Neural cell (in vitro differentiated cells): ENCODE results near the gene INSR. TPM values are rescaled to one million over a fixed set of nuclear protein-coding genes. Genes with fewer than 3 reads are reported as not detected.

Experiments used
- H2AFZ ChIP-seq: fragments of 200-600, 300-800 bp; sonication (generic), shearing (Covaris generic); 2 replicates; pipeline ENCODE4 v1.6.0; 2014; ENCODE audit warnings: low read depth, mild to moderate bottlenecking, antibody characterized with exemption, low read length, moderate library complexity
- H3F3A ChIP-seq: fragments of 200-600 bp; shearing (Covaris generic); 2 replicates; pipeline ENCODE4 v1.6.1; 2016; ENCODE audit warnings: mild to moderate bottlenecking, moderate library complexity, mixed read lengths, antibody characterized with exemption, low read length; ENCODE audit not compliant: insufficient read depth, poor library complexity, severe bottlenecking
- H3K27ac ChIP-seq: fragments of 200-600, 300-800 bp; sonication (generic), shearing (Covaris generic); 2 replicates; pipeline ENCODE4 v1.5.1; 2014; ENCODE audit warnings: mild to moderate bottlenecking, low read length, moderate library complexity
- H3K27me3 ChIP-seq: fragments of 300-800, 200-600 bp; sonication (generic), shearing (Covaris generic); 2 replicates; pipeline ENCODE4 v1.6.0; 2014; ENCODE audit warnings: mild to moderate bottlenecking, low read depth, low read length, moderate library complexity; ENCODE audit not compliant: insufficient read depth
- H3K36me3 ChIP-seq: fragments of 300-800, 200-600 bp; sonication (generic), shearing (Covaris generic); 2 replicates; pipeline ENCODE4 v1.5.1; 2014; ENCODE audit warnings: mild to moderate bottlenecking, antibody characterized with exemption, low read length, moderate library complexity; ENCODE audit not compliant: insufficient read depth
- H3K4me2 ChIP-seq: fragments of 300-800, 200-600 bp; sonication (generic), shearing (Covaris generic); 2 replicates; pipeline ENCODE4 v1.6.0; 2014; ENCODE audit warnings: mild to moderate bottlenecking, low read length
- H3K4me3 ChIP-seq: fragments of 300-800, 200-600 bp; sonication (generic), shearing (Covaris generic); 2 replicates; pipeline ENCODE4 v1.5.1; 2014; ENCODE audit warnings: mild to moderate bottlenecking, low read length, moderate library complexity
- H3K79me2 ChIP-seq: fragments of 200-600 bp; shearing (Covaris generic); replicated peaks from 2 replicates; pipeline ENCODE4 v1.6.0; 2014; ENCODE audit warnings: mild to moderate bottlenecking, low read length, moderate library complexity; ENCODE audit not compliant: insufficient read depth
- H3K9ac ChIP-seq: fragments of 300-800, 200-600 bp; sonication (generic), shearing (Covaris generic); 2 replicates; pipeline ENCODE4 v1.6.1; 2016; ENCODE audit warnings: mild to moderate bottlenecking, low read length, mixed read lengths
- H3K9me2 ChIP-seq: fragments of 200-600 bp; shearing (Covaris generic); 2 replicates; pipeline ENCODE4 v1.6.1; 2016; ENCODE audit warnings: mild to moderate bottlenecking, low read length, mixed read lengths; ENCODE audit not compliant: insufficient read depth
- H3K9me3 ChIP-seq: fragments of 200-600, 300-800 bp; sonication (generic), shearing (Covaris generic); 2 replicates; pipeline ENCODE4 v1.6.1; 2016; ENCODE audit warnings: mild to moderate bottlenecking, mixed run types, low read length, moderate library complexity, mixed read lengths
- H4K20me1 ChIP-seq: fragments of 200-600 bp; shearing (Covaris generic); 2 replicates; pipeline ENCODE4 v1.6.1; 2016; ENCODE audit warnings: mild to moderate bottlenecking, mixed run types; ENCODE audit not compliant: insufficient read depth
- EP300 ChIP-seq: fragments of 450-650 bp; conservative IDR thresholded peaks from 2 replicates; pipeline ENCODE4 v1.6.1; 2014; ENCODE audit warnings: antibody characterized with exemption, mild to moderate bottlenecking, moderate library complexity; ENCODE audit not compliant: poor library complexity, severe bottlenecking
- EZH2 ChIP-seq: fragments of 200-600, 300-800 bp; shearing (Covaris generic), sonication (generic); IDR thresholded peaks from 2 replicates; pipeline ENCODE4 v1.6.1; 2014; ENCODE audit warnings: antibody characterized with exemption, low read length, borderline replicate concordance, mild to moderate bottlenecking; ENCODE audit not compliant: insufficient read depth, poor library complexity, severe bottlenecking
- MXI1 ChIP-seq: fragments of 450-650 bp; conservative IDR thresholded peaks from 2 replicates; pipeline ENCODE4 v1.6.1; 2014; ENCODE audit warnings: antibody characterized with exemption, mild to moderate bottlenecking; ENCODE audit not compliant: poor library complexity, severe bottlenecking
- RAD21 ChIP-seq: fragments of 450-650 bp; conservative IDR thresholded peaks from 2 replicates; pipeline ENCODE4 v1.6.1; 2014; ENCODE audit warnings: antibody characterized with exemption, mild to moderate bottlenecking, moderate library complexity
- REST ChIP-seq: IDR thresholded peaks from 2 replicates; pipeline ENCODE4 v1.6.1; 2012; ENCODE audit warnings: borderline replicate concordance
- SMC3 ChIP-seq: fragments of 450-650 bp; conservative IDR thresholded peaks from 2 replicates; pipeline ENCODE4 v1.6.1; 2014; ENCODE audit warnings: antibody characterized with exemption, mild to moderate bottlenecking, moderate library complexity; ENCODE audit not compliant: poor library complexity
- TAF1 ChIP-seq: IDR thresholded peaks from 2 replicates; pipeline ENCODE4 v1.6.1; 2012; ENCODE audit warnings: low read depth
- polyA plus RNA-seq: library from polyadenylated mRNA; depleted of rRNA; stranded (reverse); fragments of >200 nt; gene quantifications from 2 replicates; pipeline ENCODE4 v1.2.3, GENCODE V29; 2014
- TF ChIP-seq, protein P1 (sequence below): fragments of 450-650 bp; IDR thresholded peaks from 2 replicates; pipeline ENCODE4 v1.5.1; 2014; ENCODE audit warnings: antibody characterized with exemption, mild to moderate bottlenecking, moderate library complexity; ENCODE audit not compliant: poor library complexity, severe bottlenecking

INSR gene
- polyA plus RNA-seq, 1 donor from 2014 or later, result 16.0 TPM

- H2AFZ ChIP-seq, result peak overlapping the region; percentile 33
- H3K9ac ChIP-seq, result peak overlapping the region; percentile 23
- H3K27ac ChIP-seq, result no peak overlapping the region
These were observed 47.0 kb upstream of the INSR start for GRCh38 chr19:7340959-7341837.

More at GRCh38 chr19:7340959-7341837, 47.0 kb upstream of the INSR start:
- Histone ChIP-seq H3K9me3 (no peaks in the 10 kb centered on the region), H3F3A (no peaks in the 10 kb centered on the region), H3K4me3 (no peak overlapping the region), H3K4me2 (no peak overlapping the region), H3K27me3 (no peaks in the 10 kb centered on the region), H4K20me1 (no peaks in the 10 kb centered on the region), H3K79me2 (no peaks in the 10 kb centered on the region), H3K9me2 (no peaks in the 10 kb centered on the region), H3K36me3 (no peaks in the 10 kb centered on the region)
- TF ChIP-seq SMC3 (peak; percentile 95), RAD21 (peak; percentile 95), MXI1 (peak; percentile 28), TAF1 (no peak), REST (no peak), EZH2 (no peak), EP300 (no peak)
- TF ChIP-seq, protein P1, sequence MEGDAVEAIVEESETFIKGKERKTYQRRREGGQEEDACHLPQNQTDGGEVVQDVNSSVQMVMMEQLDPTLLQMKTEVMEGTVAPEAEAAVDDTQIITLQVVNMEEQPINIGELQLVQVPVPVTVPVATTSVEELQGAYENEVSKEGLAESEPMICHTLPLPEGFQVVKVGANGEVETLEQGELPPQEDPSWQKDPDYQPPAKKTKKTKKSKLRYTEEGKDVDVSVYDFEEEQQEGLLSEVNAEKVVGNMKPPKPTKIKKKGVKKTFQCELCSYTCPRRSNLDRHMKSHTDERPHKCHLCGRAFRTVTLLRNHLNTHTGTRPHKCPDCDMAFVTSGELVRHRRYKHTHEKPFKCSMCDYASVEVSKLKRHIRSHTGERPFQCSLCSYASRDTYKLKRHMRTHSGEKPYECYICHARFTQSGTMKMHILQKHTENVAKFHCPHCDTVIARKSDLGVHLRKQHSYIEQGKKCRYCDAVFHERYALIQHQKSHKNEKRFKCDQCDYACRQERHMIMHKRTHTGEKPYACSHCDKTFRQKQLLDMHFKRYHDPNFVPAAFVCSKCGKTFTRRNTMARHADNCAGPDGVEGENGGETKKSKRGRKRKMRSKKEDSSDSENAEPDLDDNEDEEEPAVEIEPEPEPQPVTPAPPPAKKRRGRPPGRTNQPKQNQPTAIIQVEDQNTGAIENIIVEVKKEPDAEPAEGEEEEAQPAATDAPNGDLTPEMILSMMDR, result peak; percentile 96
